NB4 (cell line): ENCODE data around the gene OR2T11.

Experiments used
- CTCF ChIP-seq: IDR thresholded peaks from one replicate; pipeline ENCODE4 v1.5.1; 2012; ENCODE audit warnings: low read depth, low read length
- MYC ChIP-seq: IDR thresholded peaks from 2 replicates; pipeline ENCODE4 v1.6.1; 2011; ENCODE audit warnings: low read depth, low read length

GRCh38 chr1:248592655-248593054 lies 42.2 kb downstream of the OR2T11 start:
- TF ChIP-seq MYC: no peak
- no peak for TF ChIP-seq CTCF
